NK-92 (cell line): Measurements from ENCODE around the gene GRIA1.

Source experiments
- DNase-seq: peaks from one replicate; lab custom pipeline; 2025; ENCODE audit not compliant: unreplicated experiment; lab: John Stamatoyannopoulos, UW

The GRIA1 gene

GRCh38 chr5:153490118-153491037 is at the start of gene GRIA1:
Gene GRIA1, plus strand, starts transcription at chr5:153490670.
- no peak for DNase-seq

GRCh38 chr5:153445875-153446579 is 44.4 kb upstream of the GRIA1 start:
- DNase-seq, result no peak

- DNase-seq, result no peak
Observed at GRCh38 chr5:153447534-153447933, 42.9 kb upstream of the GRIA1 start.

- DNase-seq, result no peak
Observed at GRCh38 chr5:153456354-153456753, 34.1 kb upstream of the GRIA1 start.

DNA sequence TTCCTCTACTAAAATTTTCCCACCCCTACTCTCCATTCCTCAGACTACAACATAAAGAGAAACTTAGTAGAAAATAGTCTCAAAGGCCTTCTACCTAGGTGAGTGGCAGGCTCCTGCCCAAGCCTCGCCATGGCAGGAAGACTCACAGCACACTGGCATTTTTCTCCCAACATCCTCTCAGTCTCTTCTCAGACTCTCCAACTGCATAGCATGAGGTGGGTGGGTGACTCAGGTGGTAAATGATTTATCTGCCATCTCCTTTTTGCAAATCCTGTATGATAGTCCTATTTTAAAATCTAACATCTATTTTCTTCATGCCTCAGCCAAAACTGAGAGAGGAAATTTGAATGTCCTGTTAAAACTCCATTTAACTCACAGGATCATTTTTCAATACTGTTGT is 33.5 kb upstream of the GRIA1 start:
- no peak for DNase-seq

DNA sequence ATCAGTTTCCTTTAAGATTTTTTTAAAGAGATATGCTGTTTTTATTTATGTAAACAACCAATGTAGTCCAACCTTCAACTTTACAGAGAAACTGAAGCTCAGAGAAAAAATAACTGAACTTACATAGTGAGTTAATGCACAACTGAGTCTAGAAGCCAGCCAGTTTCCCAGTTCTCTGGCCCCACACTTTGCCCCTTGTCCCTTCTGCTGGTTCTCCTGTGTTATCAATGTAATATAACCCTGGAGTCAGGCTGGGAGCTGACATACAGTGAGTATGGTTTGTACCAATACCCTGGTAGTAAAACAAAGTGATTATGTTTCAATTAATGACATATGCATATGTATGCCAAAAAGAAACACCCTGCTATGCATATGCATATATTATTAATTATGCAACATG is 32.2 kb upstream of the GRIA1 start:
- DNase-seq, result no peak

DNA sequence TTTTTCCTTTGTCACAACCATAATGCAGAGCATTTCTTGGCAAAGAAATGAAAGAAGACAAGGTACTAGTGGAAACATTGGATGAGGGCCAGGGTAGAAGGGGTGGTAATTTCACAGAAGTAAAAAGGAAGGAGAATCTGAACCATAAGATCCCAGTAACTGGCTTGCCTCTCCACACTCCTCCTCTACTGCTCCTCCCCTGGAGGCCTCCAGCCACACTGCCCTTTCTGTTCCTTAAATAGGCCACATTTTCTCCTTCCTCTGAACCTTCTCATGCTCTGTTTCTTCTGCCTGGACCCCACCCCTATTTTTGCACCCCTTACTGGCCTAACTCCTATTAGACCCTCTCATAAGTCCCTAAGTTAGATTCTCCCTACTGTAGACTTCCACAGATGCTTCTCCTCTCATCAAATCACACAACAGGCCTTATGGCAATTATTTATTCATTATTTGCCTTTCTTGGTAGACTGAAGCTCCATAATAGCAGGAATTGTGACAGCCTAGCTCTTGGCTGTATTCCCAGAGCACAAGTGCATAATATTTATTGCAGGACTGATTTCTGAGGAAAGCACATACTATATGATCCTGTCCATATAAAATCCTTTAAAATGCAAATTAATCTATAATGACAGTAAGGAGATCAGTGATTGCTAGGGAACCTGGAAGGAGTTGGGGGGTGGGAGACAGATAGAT is 31.3 kb upstream of the GRIA1 start:
- no peak for DNase-seq

DNA sequence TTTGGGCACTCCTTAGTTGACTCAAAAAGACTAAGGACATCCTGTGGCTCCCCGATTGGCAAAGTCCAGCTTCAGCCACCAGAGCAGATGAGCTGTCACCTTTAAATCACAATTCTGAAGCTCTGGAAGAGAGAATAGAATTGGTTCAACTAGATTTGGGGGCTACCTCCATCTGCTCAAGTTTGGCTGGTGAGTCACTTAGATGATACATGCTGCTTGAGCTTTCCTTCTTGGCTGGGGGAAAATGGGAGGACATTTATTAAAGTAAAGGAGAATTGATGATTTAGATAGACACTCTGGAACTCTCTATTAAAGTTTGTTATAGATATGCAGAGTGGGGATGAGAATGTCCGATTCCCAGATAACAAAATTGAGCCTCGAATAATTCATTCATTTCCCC is 30.0 kb upstream of the GRIA1 start:
- no peak for DNase-seq

- DNase-seq, result no peak
Observed at GRCh38 chr5:153461341-153461740, 29.1 kb upstream of the GRIA1 start.

- DNase-seq, result no peak
Observed at GRCh38 chr5:153463806-153464205, 26.7 kb upstream of the GRIA1 start.

DNA sequence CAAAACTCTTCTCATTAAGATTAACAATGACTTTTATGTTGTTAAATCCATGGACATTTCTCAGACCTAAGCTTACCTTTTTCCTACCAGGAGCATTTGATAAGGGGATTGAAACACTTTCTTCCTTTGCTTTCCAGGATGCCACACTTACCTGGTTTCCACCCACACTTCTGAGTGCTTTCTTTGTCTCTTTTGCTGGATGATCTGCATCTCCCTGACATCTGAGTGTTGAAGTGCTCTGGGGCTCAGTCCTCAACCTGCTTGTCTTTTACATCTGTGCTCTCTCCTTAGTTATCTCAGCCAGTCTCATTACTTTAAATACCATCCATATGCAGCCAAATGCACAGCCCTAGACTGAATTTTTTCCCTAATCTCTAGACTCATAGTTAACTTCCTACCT is 22.9 kb upstream of the GRIA1 start:
- DNase-seq, result no peak

GRCh38 chr5:153469423-153469822 is 21.0 kb upstream of the GRIA1 start:
- no peak for DNase-seq

- DNase-seq, result no peak
Observed at GRCh38 chr5:153470736-153471135, 19.7 kb upstream of the GRIA1 start.

DNA sequence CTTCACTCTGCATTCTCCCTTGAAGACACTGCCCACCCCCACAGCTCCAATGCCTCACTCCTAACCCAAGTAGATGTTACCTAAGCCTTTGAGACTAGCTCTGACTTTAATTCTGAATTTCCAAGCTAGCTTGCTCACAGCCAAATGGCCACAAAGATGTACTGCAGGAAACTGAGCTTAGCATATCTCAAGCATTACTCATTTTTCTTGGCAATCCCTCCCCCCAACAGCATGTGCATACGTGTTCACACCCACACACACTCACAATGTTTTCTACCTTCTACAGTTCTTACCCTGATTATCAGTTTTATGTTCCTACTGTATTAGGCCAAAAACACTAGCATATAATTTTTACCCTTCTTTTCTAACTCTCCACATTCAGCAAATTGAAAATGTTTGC is 13.7 kb upstream of the GRIA1 start:
- DNase-seq, result no peak

DNA sequence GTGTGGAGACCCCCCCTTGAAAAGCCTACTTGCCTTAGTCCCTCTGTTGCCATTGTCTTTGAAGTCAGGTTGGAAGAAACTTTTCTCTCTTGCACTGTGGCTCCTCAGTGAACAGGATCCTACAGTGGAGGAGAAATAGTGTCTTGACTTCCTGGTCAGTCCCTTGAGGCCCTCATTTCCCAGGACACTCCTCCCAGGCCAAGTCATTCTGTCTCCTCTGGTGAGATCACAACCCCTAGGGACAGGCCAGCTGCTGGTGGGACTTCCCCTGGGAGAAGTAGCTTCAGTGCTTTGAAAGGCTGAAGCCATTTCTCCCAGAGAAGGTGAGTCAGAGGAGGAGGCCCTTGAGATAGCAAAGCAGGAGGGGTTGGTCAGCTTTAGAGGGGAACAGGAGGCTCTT is 10.1 kb upstream of the GRIA1 start:
- DNase-seq, result no peak

DNA sequence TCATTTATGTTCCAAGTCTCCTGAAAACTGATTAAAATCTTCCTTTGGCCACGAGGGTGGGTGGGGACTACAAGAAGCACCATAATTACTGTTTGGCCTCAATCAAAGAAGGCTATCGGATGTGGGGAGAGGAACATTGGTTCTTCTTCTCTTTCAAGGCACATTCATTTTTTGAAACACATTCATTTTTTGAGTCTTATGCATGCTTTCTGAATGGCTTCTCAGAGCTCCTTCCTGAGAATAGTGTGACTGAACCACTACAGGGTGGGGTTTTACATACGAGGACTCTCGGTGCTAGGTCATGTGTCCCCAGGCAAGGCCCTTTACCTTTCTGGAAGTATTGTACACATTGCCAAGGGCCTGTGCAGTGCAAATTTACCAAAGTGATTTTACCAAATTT is 7.0 kb upstream of the GRIA1 start:
- DNase-seq, result no peak

DNA sequence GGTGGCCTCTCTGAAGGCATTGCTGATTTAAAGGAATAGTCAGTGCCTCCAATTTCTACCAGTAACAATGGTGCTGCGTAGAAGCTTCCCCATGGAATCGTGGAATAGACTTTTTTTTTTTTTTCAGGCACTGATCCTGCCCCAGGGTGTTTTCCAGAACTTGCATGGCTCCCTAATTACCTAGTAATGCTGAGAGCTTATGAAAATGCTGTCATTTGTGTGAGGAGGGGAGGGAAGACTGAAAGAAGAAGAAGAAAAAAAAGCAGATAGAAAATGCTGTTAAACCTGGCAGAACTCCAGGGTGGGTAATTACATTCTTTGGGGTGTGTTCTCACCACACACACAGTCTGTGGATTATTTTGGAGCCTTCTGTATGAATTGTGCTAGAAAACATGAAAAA is 4.8 kb upstream of the GRIA1 start:
- DNase-seq, result no peak

- DNase-seq, result no peak
Observed at GRCh38 chr5:153486771-153487170, 3.7 kb upstream of the GRIA1 start.

DNA sequence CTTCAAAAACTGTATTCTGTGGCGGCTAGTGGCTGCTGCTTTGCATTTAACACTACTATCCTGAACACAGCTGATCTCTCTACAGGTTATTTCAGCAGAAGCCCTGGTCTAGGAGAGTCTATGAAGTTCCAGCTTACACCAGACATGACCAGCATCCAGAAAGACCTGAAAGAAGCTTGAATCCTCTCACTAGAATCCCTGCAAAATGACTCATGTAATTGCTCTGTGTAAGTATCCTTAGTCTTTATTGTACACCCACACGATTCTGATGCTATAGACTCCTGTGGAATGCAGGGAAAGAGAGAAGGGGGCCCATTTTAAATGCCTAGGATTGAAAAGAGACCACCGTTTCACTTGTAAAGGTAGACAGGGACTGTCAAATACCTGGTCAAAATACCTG is 859 bp upstream of the GRIA1 start:
- DNase-seq, result no peak

GRCh38 chr5:153491038-153491744 is 721 bp downstream of the GRIA1 start:
- DNase-seq, result no peak

- no peak for DNase-seq
Observed at GRCh38 chr5:153491856-153492255, 1.4 kb downstream of the GRIA1 start.
